Measurements from ENCODE around the gene AKAP1. TPM values are rescaled to one million over a fixed set of nuclear protein-coding genes. Genes with fewer than 3 reads are reported as not detected.

Gene AKAP1
- total RNA-seq, 1 donor from 2014 or later = 29.8 TPM

GRCh38 chr17:57135789-57136291 is 50.8 kb downstream of the AKAP1 start:
- TF ChIP-seq, protein P1, sequence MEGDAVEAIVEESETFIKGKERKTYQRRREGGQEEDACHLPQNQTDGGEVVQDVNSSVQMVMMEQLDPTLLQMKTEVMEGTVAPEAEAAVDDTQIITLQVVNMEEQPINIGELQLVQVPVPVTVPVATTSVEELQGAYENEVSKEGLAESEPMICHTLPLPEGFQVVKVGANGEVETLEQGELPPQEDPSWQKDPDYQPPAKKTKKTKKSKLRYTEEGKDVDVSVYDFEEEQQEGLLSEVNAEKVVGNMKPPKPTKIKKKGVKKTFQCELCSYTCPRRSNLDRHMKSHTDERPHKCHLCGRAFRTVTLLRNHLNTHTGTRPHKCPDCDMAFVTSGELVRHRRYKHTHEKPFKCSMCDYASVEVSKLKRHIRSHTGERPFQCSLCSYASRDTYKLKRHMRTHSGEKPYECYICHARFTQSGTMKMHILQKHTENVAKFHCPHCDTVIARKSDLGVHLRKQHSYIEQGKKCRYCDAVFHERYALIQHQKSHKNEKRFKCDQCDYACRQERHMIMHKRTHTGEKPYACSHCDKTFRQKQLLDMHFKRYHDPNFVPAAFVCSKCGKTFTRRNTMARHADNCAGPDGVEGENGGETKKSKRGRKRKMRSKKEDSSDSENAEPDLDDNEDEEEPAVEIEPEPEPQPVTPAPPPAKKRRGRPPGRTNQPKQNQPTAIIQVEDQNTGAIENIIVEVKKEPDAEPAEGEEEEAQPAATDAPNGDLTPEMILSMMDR (conservative IDR thresholded peaks at IDR 0.05; ENCODE audit: low read depth, low read length) = no peak
- DNase-seq (ENCODE audit: low read depth) = no peak
- H3K4me3 ChIP-seq (ENCODE audit: low read depth, low read length) = no peak overlapping the region

GRCh38 chr17:57136355-57136754 is 51.3 kb downstream of the AKAP1 start:
- TF ChIP-seq, protein P1 (conservative IDR thresholded peaks at IDR 0.05; ENCODE audit: low read depth, low read length) = no peak
- DNase-seq (ENCODE audit: low read depth) = no peak
- H3K4me3 ChIP-seq (ENCODE audit: low read depth, low read length) = no peak overlapping the region

- no peak for DNase-seq (ENCODE audit: low read depth)
- no peak overlapping the region for H3K4me3 ChIP-seq (ENCODE audit: low read depth, low read length)
- TF ChIP-seq, protein P1 (conservative IDR thresholded peaks at IDR 0.05; ENCODE audit: low read depth, low read length) = no peak
These were observed 53.2 kb downstream of the AKAP1 start for GRCh38 chr17:57138030-57138911.

- TF ChIP-seq, protein P1 (conservative IDR thresholded peaks at IDR 0.05; ENCODE audit: low read depth, low read length) = no peak
- H3K4me3 ChIP-seq (ENCODE audit: low read depth, low read length) = no peak overlapping the region
- no peak for DNase-seq (ENCODE audit: low read depth)
These were observed 54.0 kb downstream of the AKAP1 start for GRCh38 chr17:57138956-57139576.

DNA sequence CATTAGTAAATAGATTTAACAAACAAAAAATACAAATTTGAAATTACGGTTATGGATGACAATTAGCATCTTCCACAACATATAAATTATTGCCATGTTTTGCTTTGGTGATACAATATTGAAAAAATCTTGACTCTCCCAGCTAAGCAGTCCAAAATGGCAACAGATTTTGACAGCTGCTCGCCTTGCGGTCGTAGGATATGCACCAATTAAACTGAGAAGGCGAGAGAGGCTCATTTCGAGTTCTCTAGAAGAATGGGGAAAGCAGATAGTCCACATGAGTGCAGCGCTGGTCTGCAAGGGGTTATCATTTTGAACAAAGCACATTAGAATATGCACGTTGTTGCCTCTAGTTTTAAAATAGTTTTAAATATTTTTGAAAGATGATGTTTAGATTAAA is 55.3 kb downstream of the AKAP1 start:
- no peak for DNase-seq (ENCODE audit: low read depth)
- TF ChIP-seq, protein P1 (conservative IDR thresholded peaks at IDR 0.05; ENCODE audit: low read depth, low read length) = no peak
- H3K4me3 ChIP-seq (ENCODE audit: low read depth, low read length) = no peak overlapping the region

DNA sequence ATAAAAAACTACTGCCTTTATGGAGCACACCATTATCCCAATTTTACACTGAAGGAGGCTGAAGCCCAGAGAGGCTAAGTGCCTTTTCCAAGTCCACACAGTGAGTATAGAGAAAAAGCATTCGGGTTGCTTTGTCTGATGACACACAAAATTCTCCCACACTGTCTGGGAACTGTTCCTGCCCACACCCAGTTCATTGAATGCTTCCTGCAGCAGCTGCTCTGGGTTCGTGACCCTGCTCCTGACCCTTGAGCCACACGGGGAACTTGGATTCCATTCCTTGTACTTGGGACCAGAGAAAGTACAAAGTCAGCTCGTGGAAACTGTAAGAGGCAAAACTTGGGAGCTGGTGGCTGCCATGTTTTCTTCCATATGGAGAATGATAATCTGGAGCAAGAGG is 57.9 kb downstream of the AKAP1 start:
- peak; percentile 10 for DNase-seq (ENCODE audit: low read depth)
- TF ChIP-seq, protein P1 (conservative IDR thresholded peaks at IDR 0.05; ENCODE audit: low read depth, low read length) = no peak
- no peak overlapping the region for H3K4me3 ChIP-seq (ENCODE audit: low read depth, low read length)
